Testis (tissue), 2 donors: ENCODE results near the gene ST8SIA5.

Experiments used
- POLR2A ChIP-seq: fragments of 450-650 bp; IDR thresholded peaks from one replicate; pipeline ENCODE4 v1.6.1; 2017; ENCODE audit warnings: antibody characterized with exemption, mild to moderate bottlenecking, moderate library complexity
- TF ChIP-seq, protein P1 (sequence below), 3 experiments: fragments of 450-650 bp in 2 of 3; fragments of 200-600 bp in 1 of 3; sonication (generic) in 1 of 3; IDR thresholded peaks; one replicate each; pipeline ENCODE4 v1.5.1; 2016 to 2019; ENCODE audit warnings: antibody characterized with exemption in 3 of 3, mild to moderate bottlenecking in 2 of 3, moderate library complexity in 1 of 3

DNA sequence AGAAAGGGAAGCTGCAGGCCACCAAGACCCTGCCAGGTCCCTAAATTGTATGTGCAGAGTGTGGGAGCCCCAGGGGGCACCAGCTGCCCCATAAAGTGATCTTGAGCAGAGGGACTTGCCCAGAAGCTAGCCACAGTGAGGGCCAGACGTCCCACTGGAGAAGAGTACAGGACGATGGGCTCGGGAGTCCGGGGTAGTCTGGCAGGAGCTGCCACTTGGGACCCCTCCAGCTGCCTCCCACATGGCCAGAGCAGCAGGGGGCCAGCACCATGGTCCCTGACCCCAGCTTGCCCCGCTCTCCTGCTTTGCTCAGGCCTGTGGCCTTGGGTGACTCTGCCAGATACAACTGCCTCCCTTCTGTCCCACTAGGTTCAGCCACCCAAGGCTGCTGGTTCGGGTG lies 88.2 kb downstream of the ST8SIA5 start:
- TF ChIP-seq, protein P1, sequence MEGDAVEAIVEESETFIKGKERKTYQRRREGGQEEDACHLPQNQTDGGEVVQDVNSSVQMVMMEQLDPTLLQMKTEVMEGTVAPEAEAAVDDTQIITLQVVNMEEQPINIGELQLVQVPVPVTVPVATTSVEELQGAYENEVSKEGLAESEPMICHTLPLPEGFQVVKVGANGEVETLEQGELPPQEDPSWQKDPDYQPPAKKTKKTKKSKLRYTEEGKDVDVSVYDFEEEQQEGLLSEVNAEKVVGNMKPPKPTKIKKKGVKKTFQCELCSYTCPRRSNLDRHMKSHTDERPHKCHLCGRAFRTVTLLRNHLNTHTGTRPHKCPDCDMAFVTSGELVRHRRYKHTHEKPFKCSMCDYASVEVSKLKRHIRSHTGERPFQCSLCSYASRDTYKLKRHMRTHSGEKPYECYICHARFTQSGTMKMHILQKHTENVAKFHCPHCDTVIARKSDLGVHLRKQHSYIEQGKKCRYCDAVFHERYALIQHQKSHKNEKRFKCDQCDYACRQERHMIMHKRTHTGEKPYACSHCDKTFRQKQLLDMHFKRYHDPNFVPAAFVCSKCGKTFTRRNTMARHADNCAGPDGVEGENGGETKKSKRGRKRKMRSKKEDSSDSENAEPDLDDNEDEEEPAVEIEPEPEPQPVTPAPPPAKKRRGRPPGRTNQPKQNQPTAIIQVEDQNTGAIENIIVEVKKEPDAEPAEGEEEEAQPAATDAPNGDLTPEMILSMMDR (IDR thresholded peaks at IDR 0.05), result no peak
- TF ChIP-seq POLR2A, result no peak
